Activated CD8-positive, alpha-beta memory T cell treated with anti-CD3 and anti-CD28 coated beads, Interleukin-2, amount 50 U/mL, for 1 hour (primary cell): ENCODE results near the gene SLC25A13.
"Not testable (repeated sequence)": the region's sequence is repeated elsewhere in the genome, so short reads cannot be mapped to it uniquely, and the experiment has no call there.

Experiments used
- DNase-seq: peaks from one replicate; pipeline ENCODE4 v3.0.0-alpha.2; 2020; ENCODE audit errors: extremely low read depth

The SLC25A13 gene

DNA sequence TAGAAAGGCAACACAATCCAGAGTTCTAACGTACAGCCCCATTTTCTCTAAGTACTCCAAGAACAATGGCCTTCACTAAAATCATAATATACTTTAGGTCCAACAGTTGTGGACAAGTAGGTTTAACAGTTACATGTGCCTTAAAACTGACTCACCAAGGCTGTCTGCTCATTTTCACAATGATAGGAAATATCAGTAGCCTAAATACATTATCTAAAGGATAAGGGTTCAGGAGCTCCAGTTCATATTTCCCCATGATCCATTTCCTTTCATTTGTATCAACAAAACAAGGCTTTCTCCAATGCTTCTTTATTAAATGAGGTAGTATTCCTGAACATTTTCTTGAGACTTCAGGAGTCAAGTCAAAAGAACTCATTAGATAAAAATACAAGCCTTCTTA is 164.0 kb downstream of the SLC25A13 start:
- DNase-seq = no peak

DNA sequence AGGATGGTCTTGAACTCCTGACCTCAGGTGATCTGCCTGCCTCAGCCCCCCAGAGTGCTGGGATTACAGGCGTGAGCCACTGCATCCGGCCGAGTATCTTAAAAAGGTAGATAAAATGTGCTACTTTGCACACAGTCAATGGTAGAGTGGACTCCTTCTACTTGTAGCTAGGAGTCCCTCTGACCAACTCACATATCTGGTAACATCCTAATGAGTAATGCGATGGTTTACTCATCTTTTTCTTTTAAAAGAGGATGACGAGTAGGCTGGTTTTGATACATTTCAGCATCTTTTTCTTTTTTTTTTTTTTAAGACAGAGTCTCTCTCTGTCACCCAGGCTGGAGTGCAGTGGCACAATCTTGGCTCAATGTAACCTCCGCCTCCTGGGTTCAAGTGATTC is 167.4 kb downstream of the SLC25A13 start:
- not testable (repeated sequence) for DNase-seq

DNA sequence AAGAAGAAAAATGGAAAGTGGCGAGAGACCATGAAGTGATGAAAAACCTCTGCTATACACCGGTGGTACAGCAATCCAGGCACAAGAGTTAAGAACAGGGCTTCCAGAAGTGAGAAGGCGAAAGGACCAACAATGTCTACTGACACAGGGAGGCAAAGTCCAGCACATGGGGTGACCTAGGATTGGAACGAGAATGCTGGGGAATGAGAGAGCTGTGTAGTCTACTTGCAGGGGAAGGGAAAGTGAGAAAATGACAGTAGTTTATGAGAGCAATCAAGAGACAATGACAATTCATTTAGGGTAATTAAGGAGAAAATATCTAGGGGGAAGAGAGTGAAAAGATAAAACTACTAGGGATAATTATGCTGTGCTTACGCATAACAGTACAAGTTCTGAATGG is 169.2 kb downstream of the SLC25A13 start:
- no peak for DNase-seq

DNA sequence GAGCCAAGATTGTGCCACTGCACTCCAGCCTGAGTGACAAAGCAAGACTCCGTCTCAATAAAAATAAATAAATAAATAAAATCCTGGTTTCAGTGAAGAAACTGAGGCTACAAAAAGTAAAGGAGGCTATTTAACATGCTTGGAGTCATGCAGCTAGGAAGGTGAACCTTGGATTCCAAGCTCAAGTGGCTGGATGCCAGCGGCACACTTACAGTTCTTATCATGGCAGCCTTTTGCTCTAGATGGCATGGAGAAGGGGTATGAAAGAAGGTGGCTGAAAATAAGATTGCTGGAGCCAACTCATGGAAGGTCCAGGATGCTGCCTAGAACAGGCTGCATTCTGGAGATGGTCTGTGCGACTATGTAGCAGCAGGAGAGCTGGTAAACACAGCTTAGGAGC is 170.0 kb downstream of the SLC25A13 start:
- DNase-seq = no peak

DNA sequence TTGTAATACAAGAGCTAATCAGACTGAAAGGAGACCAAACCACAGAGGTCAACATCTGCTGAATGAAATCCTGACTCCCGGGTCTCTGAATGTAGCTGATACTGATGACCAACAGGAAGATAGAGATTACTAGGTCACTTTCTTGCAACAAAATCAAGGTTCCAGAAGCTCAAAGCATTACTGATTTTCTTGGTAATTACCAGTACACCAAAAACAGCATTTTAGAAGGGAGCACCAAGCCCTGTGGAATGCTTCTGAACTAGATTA is 177.7 kb downstream of the SLC25A13 start:
- no peak for DNase-seq

DNA sequence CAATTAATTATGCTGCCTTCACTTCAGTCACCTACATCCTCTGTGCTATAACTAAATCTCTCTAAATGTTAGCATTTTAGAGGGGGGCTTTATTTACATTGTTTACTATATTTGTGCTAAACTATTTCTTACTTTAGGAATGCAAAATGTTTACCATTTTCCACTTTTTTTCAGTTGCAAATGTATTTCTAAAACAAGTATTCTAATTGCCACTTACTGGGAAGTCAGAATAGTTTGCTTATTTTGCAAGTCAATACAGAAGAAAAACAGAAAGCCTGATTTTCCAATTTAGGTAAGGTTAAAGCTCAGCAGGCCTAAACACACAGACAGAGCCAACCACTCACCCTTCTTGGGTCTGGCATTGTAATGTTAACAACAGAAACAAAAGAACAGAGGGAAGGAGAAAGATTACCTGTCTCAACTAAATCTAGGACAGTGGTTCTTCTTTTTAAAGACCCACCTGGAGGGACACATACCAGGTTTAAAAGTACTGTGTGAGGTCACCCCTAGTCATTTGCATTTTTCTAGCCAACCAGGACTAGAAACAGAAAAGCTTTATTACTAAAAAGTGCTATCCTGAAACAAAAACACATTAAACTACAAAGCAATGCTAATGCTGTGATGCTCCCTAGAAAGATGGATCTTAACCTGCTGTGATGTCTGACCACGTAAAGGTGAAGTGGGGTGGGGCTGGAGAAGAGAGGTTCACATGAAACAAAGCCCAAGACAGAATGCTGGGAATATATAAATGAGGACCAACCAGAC is 178.2 kb downstream of the SLC25A13 start:
- no peak for DNase-seq

DNA sequence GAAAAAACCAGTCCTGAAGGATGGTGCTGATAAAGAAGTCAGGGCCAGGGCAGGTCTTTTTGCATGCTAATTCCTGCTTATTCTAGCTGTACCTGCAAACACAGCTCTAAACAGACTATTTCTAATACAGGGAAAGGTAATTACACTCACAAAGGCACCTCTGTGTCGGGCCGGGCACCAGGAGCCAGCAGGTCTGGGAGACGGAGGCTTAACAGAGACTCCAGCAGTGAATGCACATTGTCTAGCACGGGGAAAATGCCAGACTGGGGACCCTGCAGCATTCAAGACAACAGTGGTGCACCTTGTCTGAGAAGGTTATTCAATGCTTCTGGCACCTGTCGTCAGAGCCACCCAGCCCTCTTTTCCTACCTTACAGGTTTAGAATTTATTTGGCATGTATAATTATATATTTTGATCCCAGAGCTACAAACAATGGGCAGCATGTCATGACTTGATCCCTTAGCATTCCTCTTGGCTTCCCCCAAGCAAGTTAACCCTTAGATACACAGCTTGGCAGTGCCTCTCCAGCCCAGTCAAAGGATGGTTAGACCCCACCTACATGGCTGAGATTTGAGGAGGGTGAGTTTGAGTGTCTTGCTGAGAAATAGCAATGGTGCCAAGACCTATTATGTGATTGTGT is 185.2 kb downstream of the SLC25A13 start:
- DNase-seq = no peak

DNA sequence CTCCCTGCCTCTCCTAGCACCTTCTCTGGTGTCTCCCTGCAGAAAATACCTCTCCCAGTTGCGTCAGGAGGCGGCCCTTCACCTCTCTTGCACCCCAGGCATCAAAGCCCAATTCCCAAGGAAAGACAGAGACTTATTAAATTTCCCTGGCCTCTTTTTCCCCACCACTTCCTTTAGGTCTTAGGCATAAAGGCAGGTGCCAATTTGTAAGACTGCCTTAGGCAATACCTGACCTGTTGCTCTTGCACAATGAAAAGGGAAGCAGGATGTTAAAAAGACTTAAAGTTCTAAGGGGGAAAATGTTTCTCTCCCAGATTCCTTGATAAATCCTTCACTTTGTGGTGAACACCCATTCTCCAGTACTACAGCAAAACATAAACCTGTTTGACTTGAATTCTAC is 186.7 kb downstream of the SLC25A13 start:
- DNase-seq = no peak

DNA sequence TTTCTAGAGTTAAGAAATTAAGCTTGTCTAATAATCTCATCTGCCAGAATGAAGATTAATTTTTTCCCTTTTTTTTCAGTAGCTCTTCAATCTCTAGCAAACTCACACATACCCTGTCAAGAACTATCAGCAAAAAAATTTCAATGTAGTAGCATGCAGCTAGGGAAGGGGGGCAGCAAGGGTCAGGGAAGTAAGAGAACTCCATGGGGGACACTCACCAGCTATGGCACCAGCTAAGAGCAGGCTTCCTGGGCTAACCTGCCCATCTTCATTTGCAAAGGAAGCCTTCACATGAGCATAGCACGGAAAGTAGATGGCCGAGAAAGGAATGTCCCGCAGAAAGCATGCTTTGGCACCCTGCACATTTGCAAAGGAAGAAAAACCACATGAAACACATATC is 190.4 kb downstream of the SLC25A13 start:
- DNase-seq = no peak

DNA sequence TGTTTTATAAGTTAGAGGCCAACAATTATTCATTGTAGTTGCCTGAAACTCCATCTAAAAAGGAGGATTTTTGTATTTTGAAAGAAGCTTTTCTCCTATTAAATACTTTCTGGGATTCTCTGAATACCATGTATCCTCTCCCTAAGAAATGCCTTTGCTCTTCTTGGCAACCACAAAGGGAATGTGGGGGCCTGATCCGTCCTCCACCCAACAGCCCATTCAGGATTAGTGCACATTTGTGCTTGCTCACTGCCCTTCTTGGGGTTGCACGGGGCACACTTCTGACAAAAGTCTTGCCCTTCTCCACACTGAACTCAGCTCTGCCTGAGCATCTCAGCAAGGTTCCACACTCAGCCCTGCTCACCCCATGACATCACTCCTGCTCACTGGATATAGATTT is 194.2 kb downstream of the SLC25A13 start:
- no peak for DNase-seq

DNA sequence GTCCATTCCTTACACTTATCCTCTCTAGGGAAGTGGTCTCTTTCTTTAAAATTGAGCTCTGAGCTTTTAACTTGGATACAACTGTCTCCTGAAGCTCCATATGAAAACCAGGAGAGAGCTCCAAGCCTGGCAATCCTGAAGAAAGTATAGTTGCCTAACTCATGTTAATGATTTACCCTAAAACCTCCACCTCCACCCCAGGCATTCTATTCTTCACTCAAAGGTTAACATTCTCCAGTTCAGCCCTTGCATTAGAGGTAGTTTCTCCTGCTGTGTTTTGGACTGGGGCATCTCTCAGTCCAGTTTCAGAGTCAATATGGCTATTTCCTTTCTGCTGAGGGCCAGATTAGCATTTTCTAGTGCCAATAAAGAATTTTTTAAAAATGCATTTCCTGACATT is 195.5 kb downstream of the SLC25A13 start:
- DNase-seq = no peak

DNA sequence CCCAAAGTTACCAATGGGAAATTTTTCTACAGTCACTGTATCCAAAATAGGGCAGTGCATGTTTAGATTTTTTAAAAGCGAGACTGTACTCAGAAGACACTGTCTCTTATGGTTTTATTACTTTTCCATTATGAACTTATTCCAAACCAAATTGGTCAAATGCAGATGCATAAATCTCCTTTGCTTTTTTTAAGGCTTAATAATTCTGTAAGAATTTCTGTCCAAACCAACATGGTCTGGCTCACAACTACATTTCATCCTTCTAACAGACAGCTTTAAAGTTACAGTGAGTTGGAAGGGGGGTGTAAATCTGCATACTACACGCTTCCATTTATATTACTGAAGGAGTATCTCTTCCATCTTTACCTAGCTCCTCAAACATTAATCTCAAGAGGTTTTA is 199.2 kb downstream of the SLC25A13 start:
- DNase-seq = no peak

DNA sequence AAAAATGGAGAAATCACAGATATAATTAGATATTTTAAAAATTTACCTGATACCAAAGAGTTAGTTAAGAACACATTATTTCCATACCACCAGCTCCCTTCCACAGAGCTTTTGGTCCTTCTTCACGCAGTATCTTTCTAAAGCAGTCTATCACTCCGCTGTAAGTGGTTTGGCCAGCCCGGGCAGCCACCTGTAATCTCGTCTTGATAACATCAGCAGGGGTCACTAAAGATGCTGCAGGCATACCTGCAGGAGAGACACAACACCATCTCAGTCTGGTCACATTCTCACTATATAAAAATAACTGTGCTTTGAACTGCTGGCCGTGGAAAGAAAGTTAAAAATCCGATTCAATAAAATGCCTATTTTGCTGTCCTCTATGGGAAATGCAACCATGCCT is 200.1 kb downstream of the SLC25A13 start:
- DNase-seq = no peak

DNA sequence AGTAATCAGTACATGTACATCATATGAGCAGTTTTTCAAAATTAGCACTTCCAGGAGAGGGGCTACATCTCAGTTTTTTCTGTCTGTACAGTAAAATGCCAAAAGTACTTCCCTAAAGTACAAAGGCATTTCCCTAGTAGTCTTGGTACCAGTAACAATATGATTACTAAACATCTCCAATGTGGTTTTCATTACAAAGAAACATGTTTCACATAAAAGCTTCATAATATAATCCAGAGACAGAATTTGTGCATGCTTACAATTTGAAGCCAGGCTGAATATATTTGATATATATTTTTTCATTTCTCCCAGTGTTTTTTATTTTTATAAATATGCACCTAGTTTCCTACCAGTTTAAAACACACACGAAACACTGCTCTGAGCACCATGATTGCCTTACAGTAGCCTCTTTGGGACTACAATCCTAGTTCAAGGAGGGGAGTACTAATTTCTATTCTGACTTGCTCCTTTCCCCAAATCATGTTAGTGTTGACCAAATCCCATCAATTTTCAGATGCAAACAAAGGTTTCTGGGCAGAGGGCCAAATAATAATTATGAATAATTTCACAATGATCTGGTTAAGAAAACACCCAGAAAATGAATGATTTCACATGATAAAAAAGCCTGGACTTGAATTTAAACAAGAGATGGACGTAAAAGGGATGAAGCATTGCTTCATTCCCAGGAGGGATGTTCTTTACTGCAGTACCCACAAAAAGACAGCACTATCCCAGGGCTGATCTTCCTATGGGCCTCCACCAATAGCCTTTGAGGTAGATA is 201.3 kb downstream of the SLC25A13 start:
- no peak for DNase-seq

DNA sequence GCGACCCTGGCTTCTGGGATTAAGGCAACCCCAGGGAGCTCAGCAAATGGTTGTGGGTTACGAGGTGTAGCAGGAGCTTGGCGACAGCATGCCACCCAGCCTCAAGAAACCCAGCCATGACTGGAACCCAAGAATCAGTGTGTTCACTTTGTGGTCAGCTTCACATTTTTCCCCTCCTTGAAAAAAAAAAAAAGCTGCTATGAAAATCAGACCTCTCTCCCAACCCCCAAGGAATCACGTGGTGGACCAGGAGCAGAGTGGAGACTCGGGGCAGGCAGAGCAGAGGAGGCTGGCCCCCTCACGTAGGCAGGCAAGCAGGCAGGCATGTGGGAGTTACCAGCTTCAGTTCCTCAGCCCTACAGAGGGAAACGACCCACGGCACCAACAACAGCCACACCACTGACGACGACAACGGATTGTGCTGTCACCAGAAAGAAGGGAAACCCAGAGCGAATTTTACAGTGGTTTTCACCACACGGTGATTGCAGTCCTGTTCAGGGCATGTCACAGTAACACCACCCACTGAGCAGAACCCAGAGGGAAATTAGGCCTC is 203.4 kb downstream of the SLC25A13 start:
- DNase-seq = no peak

DNA sequence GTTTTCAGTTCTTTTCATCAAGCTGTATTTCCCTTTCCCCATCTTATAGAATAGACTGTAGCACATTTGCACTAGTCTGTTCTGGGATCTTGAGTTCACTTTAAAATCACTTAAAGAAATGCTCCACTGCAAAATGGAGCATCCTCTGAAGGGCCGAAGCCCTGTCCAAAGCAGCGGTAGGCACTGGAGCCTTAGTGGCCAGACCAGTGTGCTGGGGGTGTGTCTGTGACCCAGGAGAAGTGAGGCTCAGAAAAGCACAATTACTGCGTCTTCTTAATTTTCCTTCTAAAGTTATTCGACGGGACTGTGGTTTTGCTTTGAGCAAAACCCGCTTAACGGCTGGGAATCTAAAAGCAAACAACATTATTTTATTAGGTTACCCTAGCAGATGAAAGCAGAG is 205.7 kb downstream of the SLC25A13 start:
- DNase-seq = no peak

DNA sequence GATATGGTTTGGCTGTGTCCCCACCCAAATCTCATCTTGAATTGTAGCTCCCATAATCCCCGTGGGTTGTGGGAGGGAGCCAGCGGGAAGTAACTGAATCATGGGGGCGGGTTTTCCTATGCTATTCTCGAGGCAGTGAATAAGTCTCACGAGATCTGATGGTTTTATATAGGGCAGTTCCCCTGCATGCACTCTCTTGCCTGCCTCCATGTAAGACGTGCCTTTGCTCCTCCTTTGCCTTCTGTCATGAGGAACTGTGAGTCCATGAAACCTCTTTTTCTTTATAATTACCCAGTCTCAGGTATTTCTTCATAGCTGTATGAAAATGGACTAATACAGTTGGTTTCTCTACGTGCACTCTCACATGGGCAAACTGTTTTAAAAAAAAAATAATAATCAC is 207.7 kb downstream of the SLC25A13 start:
- no peak for DNase-seq

DNA sequence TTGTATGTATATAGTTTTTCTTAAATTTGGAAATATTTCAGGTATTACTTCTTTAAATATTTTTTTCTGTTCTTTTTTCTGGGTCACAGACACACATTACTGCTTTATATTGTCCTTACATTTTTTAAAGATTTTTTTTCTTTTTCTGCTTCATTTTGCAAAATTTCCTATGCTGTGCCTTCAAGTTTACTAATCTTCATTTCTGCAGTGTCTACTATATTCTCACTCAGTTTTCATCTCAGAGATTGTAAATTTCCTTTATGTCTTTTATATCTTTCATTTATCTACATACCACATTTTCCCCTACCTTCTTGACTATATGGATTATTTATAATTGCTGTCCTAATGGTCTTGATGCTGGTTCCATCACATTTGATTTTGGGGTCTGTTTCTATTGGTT is 210.5 kb downstream of the SLC25A13 start:
- no peak for DNase-seq

DNA sequence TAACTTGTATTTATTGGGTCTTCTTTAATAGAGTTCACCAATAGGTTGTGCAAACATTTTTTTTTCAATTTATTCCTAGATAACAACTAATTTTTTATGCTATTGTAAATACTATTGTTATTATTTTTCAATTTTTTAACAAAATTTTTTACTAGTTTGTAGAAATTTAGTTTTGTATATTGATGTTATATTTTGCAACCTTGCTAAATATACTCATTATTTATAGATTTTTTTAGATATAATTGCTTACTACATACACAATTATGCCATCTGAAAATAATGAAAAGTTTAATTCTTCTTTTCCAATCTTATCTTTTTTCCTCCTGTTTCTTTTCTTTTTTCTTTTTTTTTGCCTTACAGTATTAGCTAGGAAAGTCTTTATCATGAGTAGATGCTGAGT is 216.9 kb downstream of the SLC25A13 start:
- no peak for DNase-seq

DNA sequence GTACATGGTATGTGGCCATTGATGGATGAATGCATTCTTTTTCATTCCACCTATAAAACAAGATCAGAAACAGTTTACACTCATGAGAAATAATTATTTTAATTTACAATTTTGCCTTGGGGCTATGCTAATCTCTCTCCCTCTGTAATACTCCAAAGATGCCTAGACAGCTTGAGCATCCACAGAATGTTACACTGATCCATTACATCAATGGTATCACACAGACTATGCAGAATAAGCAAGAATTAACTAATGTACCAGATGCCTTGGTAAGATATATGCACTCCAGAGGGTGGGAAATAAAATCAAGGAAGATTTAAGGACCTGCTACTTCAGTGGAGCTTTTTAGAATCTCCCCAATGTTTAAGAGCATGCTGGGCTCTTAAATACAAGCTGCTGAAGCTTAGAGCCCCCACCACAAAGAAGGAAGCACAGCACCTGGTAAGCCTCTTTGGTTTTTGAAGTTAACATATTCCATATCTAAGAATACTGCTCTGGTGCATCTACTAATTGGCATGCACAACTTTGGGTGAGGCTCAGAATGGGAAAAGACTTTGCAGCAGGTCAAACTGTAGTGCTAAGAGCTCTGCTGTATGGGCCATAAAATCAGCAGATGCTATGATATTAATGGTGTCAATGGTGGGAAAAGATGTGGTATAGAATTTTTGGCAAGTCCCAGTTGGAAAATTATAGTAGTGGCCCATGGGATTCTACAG is 219.6 kb downstream of the SLC25A13 start:
- no peak for DNase-seq

DNA sequence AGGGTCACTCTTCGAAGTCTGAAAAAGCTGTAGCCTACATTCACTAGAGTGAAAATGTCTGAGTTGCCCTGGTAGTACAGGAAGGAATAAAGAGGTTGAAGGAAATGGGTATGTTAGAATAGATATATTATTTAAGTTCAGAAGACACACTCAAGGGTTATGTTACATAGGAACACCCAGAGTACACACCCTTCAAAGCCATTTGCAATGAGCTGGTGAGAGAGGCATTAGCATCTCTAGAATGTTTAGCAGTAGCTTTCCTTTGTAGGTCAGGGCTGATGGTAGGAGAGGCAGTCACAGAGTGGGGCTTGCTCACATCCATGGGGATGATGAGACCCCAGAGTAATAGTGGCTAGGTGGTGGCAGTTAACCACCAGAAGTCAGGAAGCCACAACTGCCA is 221.2 kb downstream of the SLC25A13 start:
- DNase-seq = no peak

DNA sequence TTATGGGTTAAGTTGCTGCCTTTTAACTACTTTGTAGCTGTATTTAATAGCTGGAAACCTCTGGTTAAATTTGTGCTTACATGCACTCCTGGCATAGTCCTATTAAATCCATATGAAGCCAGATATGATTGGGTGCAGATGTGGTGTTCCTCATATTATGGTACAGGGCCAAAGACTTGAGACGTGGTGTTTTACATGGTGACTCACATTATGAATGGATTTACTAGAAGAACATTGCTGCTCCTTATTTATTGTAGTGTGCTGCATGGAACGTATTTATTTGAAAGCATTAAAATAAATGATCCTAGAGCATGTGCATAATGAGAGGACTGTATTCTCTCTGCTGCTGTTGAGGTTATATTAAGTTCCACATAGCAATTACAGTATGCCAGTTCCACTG is 224.1 kb downstream of the SLC25A13 start:
- no peak for DNase-seq
